ENCODE measurements around the gene CTSC. TPM values are rescaled to one million over a fixed set of nuclear protein-coding genes. Genes with fewer than 3 reads are reported as not detected.
"Not testable (repeated sequence)": the region's sequence is repeated elsewhere in the genome, so short reads cannot be mapped to it uniquely, and the experiment has no call there.

Gene CTSC
- total and polyA plus RNA-seq, 7 donors: 28.0 to 203 (median 47.1) TPM

DNA sequence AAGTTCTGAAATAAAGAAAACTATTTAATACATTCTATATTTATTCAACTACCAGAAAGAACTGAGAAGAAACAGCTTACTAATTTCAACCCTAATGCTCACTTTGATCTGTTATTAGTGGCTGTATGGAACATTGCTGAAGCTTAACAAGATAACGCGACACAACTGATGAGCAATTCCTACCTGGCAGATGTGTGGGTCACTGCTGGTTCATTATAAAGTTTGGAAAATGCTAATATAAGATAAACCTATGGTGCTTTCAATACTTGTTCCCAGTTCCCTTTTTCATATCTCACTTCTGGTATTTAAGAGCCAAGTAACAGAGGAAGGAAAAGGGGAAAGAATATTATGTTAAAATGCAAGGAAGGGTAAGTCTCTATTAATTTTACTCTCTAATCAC, 10.5 kb downstream of the CTSC start:
- Histone ChIP-seq H3K4me1 (peaks cover 0 to 5% (median 2%) of the 10 kb centered on the region in 4 donors), H3K27me3 (no peaks in the 10 kb centered on the region), H3K36me3 (no peaks in the 10 kb centered on the region), H3K27ac (no peak overlapping the region), H3K9me3 (no peaks in the 10 kb centered on the region), H3K4me3 (no peak overlapping the region)
- intact Hi-C loops (cut with DNase I): no loop called here
- TF ChIP-seq, protein P1, sequence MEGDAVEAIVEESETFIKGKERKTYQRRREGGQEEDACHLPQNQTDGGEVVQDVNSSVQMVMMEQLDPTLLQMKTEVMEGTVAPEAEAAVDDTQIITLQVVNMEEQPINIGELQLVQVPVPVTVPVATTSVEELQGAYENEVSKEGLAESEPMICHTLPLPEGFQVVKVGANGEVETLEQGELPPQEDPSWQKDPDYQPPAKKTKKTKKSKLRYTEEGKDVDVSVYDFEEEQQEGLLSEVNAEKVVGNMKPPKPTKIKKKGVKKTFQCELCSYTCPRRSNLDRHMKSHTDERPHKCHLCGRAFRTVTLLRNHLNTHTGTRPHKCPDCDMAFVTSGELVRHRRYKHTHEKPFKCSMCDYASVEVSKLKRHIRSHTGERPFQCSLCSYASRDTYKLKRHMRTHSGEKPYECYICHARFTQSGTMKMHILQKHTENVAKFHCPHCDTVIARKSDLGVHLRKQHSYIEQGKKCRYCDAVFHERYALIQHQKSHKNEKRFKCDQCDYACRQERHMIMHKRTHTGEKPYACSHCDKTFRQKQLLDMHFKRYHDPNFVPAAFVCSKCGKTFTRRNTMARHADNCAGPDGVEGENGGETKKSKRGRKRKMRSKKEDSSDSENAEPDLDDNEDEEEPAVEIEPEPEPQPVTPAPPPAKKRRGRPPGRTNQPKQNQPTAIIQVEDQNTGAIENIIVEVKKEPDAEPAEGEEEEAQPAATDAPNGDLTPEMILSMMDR (IDR thresholded peaks at IDR 0.05): no peak
- 70 to 80% methylated on average over 2 of the region's 2 CpGs for WGBS, 2 donors
- DNase-seq: no peak

DNA sequence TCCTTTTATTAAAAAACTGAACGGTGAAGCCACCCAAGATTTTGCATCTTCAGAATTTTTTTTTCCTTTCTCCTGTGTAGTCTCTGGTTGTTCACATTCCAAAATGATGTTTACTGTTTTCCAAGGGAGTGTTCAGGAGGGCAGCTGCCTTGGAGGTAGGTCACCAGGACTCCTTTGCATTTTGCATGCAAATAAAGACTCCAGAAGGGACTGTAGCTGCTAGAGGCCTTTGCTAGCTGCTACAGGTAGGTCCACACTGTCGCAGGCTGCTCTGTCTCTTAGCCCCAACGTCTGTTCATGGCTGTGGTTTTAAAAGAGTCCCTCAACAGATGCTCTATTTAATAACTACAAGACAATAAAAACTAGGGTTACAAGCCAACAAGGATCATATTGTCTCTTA, 11.4 kb downstream of the CTSC start:
- TF ChIP-seq POLR2A (IDR thresholded peaks at IDR 0.05): no peak
- TF ChIP-seq EP300 (IDR thresholded peaks at IDR 0.05): no peak
- TF ChIP-seq POLR2AphosphoS5 (IDR thresholded peaks at IDR 0.05): no peak
- TF ChIP-seq, protein P1 (IDR thresholded peaks at IDR 0.05): no peak
- Histone ChIP-seq H3K4me1 (peaks cover 0 to 5% (median 2%) of the 10 kb centered on the region in 4 donors), H3K36me3 (no peaks in the 10 kb centered on the region), H3K9me3 (no peaks in the 10 kb centered on the region), H3K27me3 (no peaks in the 10 kb centered on the region), H3K4me3 (no peak overlapping the region), H3K27ac (no peak overlapping the region)
- intact Hi-C loops (cut with DNase I): no loop called here
- 64 to 72% methylated on average over 3 of the region's 3 CpGs for WGBS, 2 donors
- DNase-seq: no peak

DNA sequence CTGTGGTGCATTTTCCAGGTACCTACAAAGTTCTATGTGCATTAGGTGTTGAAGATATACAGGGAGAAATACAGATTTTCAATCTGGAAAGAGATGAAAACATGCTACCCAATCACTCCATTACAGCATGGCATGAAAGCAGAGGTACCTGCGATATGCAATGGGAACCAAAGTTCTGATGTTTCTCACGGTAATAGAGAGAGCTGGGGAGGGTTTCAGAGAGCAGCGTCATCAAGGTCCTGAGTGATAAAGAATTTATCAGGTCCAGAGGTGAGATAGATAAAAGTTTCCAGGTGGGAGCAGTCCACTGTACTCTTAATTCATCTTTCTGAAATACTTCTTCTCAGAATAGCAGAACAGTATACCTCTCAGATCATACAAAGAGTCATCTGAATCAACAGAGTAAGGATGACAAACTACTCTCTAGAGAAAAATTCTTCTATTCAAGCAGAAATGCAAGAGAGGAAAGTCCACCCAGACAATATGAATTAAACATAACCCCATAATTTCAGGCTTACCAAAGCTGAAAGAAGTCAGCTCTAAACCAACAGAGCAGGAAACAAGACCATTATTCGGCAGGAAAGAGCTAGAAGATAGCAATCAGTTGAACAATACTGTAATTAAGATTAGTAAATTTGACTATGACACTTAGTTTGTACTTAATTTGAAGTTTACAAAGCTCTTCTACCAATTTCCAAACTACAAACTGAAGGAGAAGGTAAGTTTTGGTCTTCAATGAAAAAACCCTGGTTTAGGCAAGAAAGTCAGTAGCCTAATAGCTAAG, 12.8 kb downstream of the CTSC start:
- no peaks in the 10 kb centered on the region for H3K27me3 ChIP-seq
- 84 to 87% methylated on average over 4 of the region's 4 CpGs for WGBS, 2 donors
- H3K4me1 ChIP-seq: peaks cover 0 to 16% (median 11%) of the 10 kb centered on the region in 4 donors
- intact Hi-C loops (cut with DNase I): no loop called here
- H3K27ac ChIP-seq: no peak overlapping the region
- H3K9me3 ChIP-seq: no peaks in the 10 kb centered on the region
- no peak for TF ChIP-seq POLR2A (IDR thresholded peaks at IDR 0.05)
- no peak for TF ChIP-seq EP300 (IDR thresholded peaks at IDR 0.05)
- TF ChIP-seq, protein P1 (IDR thresholded peaks at IDR 0.05): no peak
- TF ChIP-seq POLR2AphosphoS5 (IDR thresholded peaks at IDR 0.05): no peak
- H3K4me3 ChIP-seq: no peak overlapping the region
- H3K36me3 ChIP-seq: no peaks in the 10 kb centered on the region
- DNase-seq: no peak

DNA sequence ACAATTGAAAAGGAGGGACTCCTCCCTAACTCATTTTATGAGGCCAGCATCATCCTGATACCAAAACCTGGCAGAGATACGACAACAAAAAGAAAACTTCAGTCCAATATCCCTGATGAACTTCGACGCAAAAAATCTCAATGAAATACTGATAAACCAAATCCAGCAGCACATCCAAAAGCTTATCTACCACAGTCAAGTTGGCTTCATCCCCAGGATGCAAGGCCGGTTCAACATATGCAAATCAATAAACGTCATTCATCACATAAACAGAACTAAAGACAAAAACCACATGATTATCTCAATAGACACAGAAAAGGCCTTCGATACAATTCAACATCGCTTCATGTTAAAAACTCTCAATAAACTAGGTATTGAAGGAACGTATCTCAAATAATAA, 14.7 kb downstream of the CTSC start:
- 85 to 88% methylated on average over 8 of the region's 8 CpGs for WGBS, 2 donors
- H3K9me3 ChIP-seq; intact Hi-C loops (cut with DNase I); H3K27me3 ChIP-seq; H3K36me3 ChIP-seq; H3K4me3 ChIP-seq; H3K27ac ChIP-seq; DNase-seq: not testable (repeated sequence)
- peaks cover 0 to 14% (median 10%) of the 10 kb centered on the region in 4 donors for H3K4me1 ChIP-seq

DNA sequence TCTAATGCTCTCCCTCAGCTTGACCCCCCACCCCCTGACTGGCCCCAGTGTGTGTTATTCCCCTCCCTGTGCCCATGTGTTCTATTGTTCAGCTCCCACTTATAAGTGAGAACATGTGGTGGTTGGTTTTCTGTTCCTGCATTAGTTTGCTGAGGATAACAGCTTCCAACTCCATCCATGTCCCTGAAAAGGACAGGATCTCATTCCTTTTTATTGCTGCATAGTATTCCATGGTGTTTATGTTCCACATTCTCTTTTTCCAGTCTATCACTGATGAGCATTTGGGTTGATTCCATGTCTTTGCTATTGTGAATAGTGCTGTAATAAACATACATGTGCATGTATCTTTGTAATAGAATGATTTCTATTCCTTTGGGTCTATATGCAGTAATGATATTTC, 16.1 kb downstream of the CTSC start:
- H3K4me1 ChIP-seq: peaks cover 0 to 13% (median 10%) of the 10 kb centered on the region in 4 donors
- intact Hi-C loops (cut with DNase I); H3K36me3 ChIP-seq; H3K9me3 ChIP-seq; H3K27me3 ChIP-seq; DNase-seq; H3K27ac ChIP-seq; H3K4me3 ChIP-seq: not testable (repeated sequence)

DNA sequence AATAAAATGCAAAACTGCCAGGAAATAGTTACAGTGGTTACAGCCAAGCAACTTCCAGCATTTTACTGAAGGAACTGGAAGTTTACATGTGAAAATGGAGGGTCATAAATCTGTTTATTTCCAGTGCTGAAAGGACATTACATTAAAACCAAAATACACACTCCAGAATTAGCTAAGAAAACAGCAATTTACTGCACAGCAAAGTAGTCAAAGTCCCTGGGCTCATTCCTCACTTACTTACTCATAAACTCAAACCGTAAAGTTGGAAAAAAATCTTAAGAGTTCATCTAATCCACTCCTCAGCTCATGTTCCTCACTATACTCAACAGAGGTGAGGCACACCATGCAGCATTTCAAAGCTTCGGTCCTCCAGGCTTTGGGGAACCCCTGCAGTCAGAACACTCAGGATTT, 17.4 kb downstream of the CTSC start:
- no peaks in the 10 kb centered on the region for H3K36me3 ChIP-seq
- H3K27ac ChIP-seq: peak overlapping the region in 1 of 4 donors; percentile 9
- intact Hi-C loops (cut with DNase I): no loop called here
- DNase-seq: no peak
- H3K4me3 ChIP-seq: no peak overlapping the region
- TF ChIP-seq POLR2A (IDR thresholded peaks at IDR 0.05) (no peak), POLR2AphosphoS5 (IDR thresholded peaks at IDR 0.05) (no peak), EP300 (IDR thresholded peaks at IDR 0.05) (no peak)
- TF ChIP-seq, protein P1 (IDR thresholded peaks at IDR 0.05): no peak
- H3K4me1 ChIP-seq: peaks cover 0 to 13% (median 10%) of the 10 kb centered on the region in 4 donors
- WGBS, 2 donors: 29 to 60% methylated on average over 2 of the region's 2 CpGs
- H3K27me3 ChIP-seq: no peaks in the 10 kb centered on the region
- H3K9me3 ChIP-seq: no peaks in the 10 kb centered on the region

Data from sigmoid colon (tissue), 7 donors.